K562 (cell line): Measurements from ENCODE around the gene ZNF48. TPM values are rescaled to one million over a fixed set of nuclear protein-coding genes. Genes with fewer than 3 reads are reported as not detected.

Experiments used
- ELF2 ChIP-seq: fragments of 250-450 bp; sonication (Bioruptor Pico); IDR thresholded peaks from 2 replicates; pipeline ENCODE4 v1.5.0; 2021; ENCODE audit warnings: mild to moderate bottlenecking
- GTF2A2 ChIP-seq: IDR thresholded peaks from 2 replicates; pipeline ENCODE4 v1.6.1; 2016; ENCODE audit warnings: mild to moderate bottlenecking, missing genetic modification characterization, missing compliant biosample characterization
- HMGXB4 ChIP-seq: sonication (generic); formaldehyde crosslinking; IDR thresholded peaks from 2 replicates; pipeline ENCODE4 v1.8.1; 2023; ENCODE audit warnings: mild to moderate bottlenecking, missing genetic modification reagents
- MCM5 ChIP-seq: fragments of 450-650 bp; IDR thresholded peaks from 2 replicates; pipeline ENCODE4 v1.6.1; 2016; ENCODE audit warnings: low read depth
- NFXL1 ChIP-seq: fragments of 450-650 bp; formaldehyde crosslinking; IDR thresholded peaks from 2 replicates; pipeline ENCODE4 v1.4.0; 2021; ENCODE audit warnings: mild to moderate bottlenecking
- PRPF4 ChIP-seq: fragments of 200-400 bp; formaldehyde crosslinking; IDR thresholded peaks from one replicate; pipeline ENCODE4 v1.6.1; 2017; ENCODE audit warnings: low read length, low read depth, mild to moderate bottlenecking; ENCODE audit not compliant: insufficient read depth, poor library complexity, severe bottlenecking
- TAF15 ChIP-seq: fragments of 200-400 bp; formaldehyde crosslinking; IDR thresholded peaks from 2 replicates; pipeline ENCODE4 v1.6.1; 2017; ENCODE audit warnings: mild to moderate bottlenecking, low read depth, low read length, moderate library complexity
- TAF7 ChIP-seq: fragments of 450-650 bp; IDR thresholded peaks from 2 replicates; pipeline ENCODE4 v1.6.1; 2016; ENCODE audit warnings: missing genetic modification characterization, missing compliant biosample characterization
- TARDBP ChIP-seq: fragments of 450-650 bp; IDR thresholded peaks from 2 replicates; pipeline ENCODE4 v1.6.1; 2016
- polyA plus RNA-seq, 8 experiments: library from polyadenylated mRNA; depleted of rRNA in 4 of 8; stranded (reverse) in 5 of 8; unstranded in 3 of 8; fragments of >200 nt; fragmentation: Nextera tagmentation in 2 of 8; fragmentation: Illumina TruSeq in 1 of 8; extraction: Ambion mirVana in 2 of 8; extraction: Trizol in 1 of 8; gene quantifications; 2 replicates each; pipeline versions ENCODE4 v1.2.1 to v1.2.3, GENCODE V29; 2011 to 2014; ENCODE audit warnings: inconsistent platforms in 1 of 8, missing spikeins in 1 of 8
- total RNA-seq, 7 experiments: library from RNA; depleted of rRNA in 6 of 7; stranded (reverse); fragments of >200 nt in 6 of 7; fragmentation: Illumina TruSeq in 2 of 7; extraction: Trizol in 2 of 7; gene quantifications; 2 replicates each; pipeline versions ENCODE4 v1.2.1 to v1.2.3, GENCODE V29; 2011 to 2021; ENCODE audit warnings: low replicate concordance in 1 of 7
- TF ChIP-seq, protein P1 (sequence below): fragments of 200-600 bp; sonication (generic); IDR thresholded peaks from one replicate; pipeline ENCODE4 v1.6.1; 2012; ENCODE audit warnings: mild to moderate bottlenecking, low read depth, low read length, inconsistent platforms
- TF ChIP-seq, protein P2 (sequence below): fragments of 450-650 bp; formaldehyde crosslinking; conservative IDR thresholded peaks from 2 replicates; pipeline ENCODE4 v1.4.0; 2022; ENCODE audit warnings: mild to moderate bottlenecking, missing genetic modification characterization

The ZNF48 gene
- total and polyA plus RNA-seq, 9 of the 15 experiments (the other 6 are each of a cell fraction or from before 2014, with no cell fraction given), result 0.38 to 11.6 (median 4.7) TPM

- TF ChIP-seq MCM5, result no peak
- no peak for TF ChIP-seq TAF15
- no peak for TF ChIP-seq ELF2 (CRISPR knock-in tag)
- 0 out of 2 replicates have a peak, but pooled peaks have one; percentile 19 for TF ChIP-seq TARDBP
- TF ChIP-seq, protein P1, sequence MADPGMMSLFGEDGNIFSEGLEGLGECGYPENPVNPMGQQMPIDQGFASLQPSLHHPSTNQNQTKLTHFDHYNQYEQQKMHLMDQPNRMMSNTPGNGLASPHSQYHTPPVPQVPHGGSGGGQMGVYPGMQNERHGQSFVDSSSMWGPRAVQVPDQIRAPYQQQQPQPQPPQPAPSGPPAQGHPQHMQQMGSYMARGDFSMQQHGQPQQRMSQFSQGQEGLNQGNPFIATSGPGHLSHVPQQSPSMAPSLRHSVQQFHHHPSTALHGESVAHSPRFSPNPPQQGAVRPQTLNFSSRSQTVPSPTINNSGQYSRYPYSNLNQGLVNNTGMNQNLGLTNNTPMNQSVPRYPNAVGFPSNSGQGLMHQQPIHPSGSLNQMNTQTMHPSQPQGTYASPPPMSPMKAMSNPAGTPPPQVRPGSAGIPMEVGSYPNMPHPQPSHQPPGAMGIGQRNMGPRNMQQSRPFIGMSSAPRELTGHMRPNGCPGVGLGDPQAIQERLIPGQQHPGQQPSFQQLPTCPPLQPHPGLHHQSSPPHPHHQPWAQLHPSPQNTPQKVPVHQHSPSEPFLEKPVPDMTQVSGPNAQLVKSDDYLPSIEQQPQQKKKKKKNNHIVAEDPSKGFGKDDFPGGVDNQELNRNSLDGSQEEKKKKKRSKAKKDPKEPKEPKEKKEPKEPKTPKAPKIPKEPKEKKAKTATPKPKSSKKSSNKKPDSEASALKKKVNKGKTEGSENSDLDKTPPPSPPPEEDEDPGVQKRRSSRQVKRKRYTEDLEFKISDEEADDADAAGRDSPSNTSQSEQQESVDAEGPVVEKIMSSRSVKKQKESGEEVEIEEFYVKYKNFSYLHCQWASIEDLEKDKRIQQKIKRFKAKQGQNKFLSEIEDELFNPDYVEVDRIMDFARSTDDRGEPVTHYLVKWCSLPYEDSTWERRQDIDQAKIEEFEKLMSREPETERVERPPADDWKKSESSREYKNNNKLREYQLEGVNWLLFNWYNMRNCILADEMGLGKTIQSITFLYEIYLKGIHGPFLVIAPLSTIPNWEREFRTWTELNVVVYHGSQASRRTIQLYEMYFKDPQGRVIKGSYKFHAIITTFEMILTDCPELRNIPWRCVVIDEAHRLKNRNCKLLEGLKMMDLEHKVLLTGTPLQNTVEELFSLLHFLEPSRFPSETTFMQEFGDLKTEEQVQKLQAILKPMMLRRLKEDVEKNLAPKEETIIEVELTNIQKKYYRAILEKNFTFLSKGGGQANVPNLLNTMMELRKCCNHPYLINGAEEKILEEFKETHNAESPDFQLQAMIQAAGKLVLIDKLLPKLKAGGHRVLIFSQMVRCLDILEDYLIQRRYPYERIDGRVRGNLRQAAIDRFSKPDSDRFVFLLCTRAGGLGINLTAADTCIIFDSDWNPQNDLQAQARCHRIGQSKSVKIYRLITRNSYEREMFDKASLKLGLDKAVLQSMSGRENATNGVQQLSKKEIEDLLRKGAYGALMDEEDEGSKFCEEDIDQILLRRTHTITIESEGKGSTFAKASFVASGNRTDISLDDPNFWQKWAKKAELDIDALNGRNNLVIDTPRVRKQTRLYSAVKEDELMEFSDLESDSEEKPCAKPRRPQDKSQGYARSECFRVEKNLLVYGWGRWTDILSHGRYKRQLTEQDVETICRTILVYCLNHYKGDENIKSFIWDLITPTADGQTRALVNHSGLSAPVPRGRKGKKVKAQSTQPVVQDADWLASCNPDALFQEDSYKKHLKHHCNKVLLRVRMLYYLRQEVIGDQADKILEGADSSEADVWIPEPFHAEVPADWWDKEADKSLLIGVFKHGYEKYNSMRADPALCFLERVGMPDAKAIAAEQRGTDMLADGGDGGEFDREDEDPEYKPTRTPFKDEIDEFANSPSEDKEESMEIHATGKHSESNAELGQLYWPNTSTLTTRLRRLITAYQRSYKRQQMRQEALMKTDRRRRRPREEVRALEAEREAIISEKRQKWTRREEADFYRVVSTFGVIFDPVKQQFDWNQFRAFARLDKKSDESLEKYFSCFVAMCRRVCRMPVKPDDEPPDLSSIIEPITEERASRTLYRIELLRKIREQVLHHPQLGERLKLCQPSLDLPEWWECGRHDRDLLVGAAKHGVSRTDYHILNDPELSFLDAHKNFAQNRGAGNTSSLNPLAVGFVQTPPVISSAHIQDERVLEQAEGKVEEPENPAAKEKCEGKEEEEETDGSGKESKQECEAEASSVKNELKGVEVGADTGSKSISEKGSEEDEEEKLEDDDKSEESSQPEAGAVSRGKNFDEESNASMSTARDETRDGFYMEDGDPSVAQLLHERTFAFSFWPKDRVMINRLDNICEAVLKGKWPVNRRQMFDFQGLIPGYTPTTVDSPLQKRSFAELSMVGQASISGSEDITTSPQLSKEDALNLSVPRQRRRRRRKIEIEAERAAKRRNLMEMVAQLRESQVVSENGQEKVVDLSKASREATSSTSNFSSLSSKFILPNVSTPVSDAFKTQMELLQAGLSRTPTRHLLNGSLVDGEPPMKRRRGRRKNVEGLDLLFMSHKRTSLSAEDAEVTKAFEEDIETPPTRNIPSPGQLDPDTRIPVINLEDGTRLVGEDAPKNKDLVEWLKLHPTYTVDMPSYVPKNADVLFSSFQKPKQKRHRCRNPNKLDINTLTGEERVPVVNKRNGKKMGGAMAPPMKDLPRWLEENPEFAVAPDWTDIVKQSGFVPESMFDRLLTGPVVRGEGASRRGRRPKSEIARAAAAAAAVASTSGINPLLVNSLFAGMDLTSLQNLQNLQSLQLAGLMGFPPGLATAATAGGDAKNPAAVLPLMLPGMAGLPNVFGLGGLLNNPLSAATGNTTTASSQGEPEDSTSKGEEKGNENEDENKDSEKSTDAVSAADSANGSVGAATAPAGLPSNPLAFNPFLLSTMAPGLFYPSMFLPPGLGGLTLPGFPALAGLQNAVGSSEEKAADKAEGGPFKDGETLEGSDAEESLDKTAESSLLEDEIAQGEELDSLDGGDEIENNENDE, result no peak
- TF ChIP-seq NFXL1, result no peak
- no peak for TF ChIP-seq GTF2A2 (tag)
- 0 out of 2 replicates have a peak, but pooled peaks have one; percentile 41 for TF ChIP-seq HMGXB4
- no peak for TF ChIP-seq PRPF4
- TF ChIP-seq, protein P2, sequence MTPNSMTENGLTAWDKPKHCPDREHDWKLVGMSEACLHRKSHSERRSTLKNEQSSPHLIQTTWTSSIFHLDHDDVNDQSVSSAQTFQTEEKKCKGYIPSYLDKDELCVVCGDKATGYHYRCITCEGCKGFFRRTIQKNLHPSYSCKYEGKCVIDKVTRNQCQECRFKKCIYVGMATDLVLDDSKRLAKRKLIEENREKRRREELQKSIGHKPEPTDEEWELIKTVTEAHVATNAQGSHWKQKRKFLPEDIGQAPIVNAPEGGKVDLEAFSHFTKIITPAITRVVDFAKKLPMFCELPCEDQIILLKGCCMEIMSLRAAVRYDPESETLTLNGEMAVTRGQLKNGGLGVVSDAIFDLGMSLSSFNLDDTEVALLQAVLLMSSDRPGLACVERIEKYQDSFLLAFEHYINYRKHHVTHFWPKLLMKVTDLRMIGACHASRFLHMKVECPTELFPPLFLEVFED (CRISPR knock-in tag), result no peak
- TF ChIP-seq TAF7 (tag), result peak; percentile 68; the same call in 1 of the 2 replicates
Measured at GRCh38 chr16:30354423-30355143, 40.6 kb upstream of the ZNF48 start (continued).
